ENCODE results near the gene MST1. TPM values are rescaled to one million over a fixed set of nuclear protein-coding genes. Genes with fewer than 3 reads are reported as not detected.

MST1 gene
- total RNA-seq, 1 donor from 2014 or later: 101 TPM

- Mint-ChIP-seq H3K27ac (no peak overlapping the region), H3K27me3 (ENCODE audit: low read depth) (no peaks in the 10 kb centered on the region), H3K9me3 (no peaks in the 10 kb centered on the region), H3K36me3 (no peaks in the 10 kb centered on the region), H3K4me1 (peaks cover 13% of the 10 kb centered on the region), H3K4me3 (no peak overlapping the region)
- DNase-seq (ENCODE audit: low spot score in 2 of 2, unreplicated experiment in 2 of 2): no peak
- no peak for TF ChIP-seq CTCF (IDR thresholded peaks at IDR 0.05; ENCODE audit: unreplicated experiment)
These were observed 25.0 kb downstream of the MST1 start for GRCh38 chr3:49664300-49664699.

DNA sequence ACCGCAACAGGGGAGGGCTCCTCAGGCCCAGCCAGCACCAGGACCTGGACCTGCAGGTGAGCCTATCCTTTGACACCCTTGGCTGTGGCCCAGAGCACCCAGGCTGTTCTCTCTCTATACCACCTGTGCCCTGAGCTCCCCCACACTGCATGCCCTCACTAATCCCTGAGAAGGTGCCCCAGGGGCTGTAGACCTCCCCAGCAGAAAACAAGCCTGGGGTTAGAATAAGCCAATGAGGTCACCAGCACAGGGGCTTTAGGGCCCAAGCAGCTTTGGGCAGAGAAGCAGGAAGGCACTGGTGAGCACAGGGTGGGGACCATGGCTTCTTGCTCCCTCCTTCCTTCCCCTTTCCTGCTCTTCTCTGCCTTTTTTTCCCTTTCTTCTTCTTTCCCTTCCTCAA is 25.4 kb downstream of the MST1 start:
- Mint-ChIP-seq H3K4me1 (peaks cover 10% of the 10 kb centered on the region), H3K27ac (no peak overlapping the region), H3K36me3 (no peaks in the 10 kb centered on the region), H3K27me3 (ENCODE audit: low read depth) (no peaks in the 10 kb centered on the region), H3K9me3 (no peaks in the 10 kb centered on the region), H3K4me3 (no peak overlapping the region)
- DNase-seq (ENCODE audit: low spot score in 2 of 2, unreplicated experiment in 2 of 2): no peak
- TF ChIP-seq CTCF (IDR thresholded peaks at IDR 0.05; ENCODE audit: unreplicated experiment): no peak

GRCh38 chr3:49662720-49663413 is 26.4 kb downstream of the MST1 start:
- H3K4me3 Mint-ChIP-seq: no peak overlapping the region
- H3K36me3 Mint-ChIP-seq: no peaks in the 10 kb centered on the region
- no peak overlapping the region for H3K27ac Mint-ChIP-seq
- H3K27me3 Mint-ChIP-seq (ENCODE audit: low read depth): no peaks in the 10 kb centered on the region
- DNase-seq (ENCODE audit: low spot score in 2 of 2, unreplicated experiment in 2 of 2): no peak
- H3K9me3 Mint-ChIP-seq: no peaks in the 10 kb centered on the region
- peaks cover 2% of the 10 kb centered on the region for H3K4me1 Mint-ChIP-seq
- no peak for TF ChIP-seq CTCF (IDR thresholded peaks at IDR 0.05; ENCODE audit: unreplicated experiment)

GRCh38 chr3:49662021-49662420 is 27.3 kb downstream of the MST1 start:
- no peaks in the 10 kb centered on the region for H3K27me3 Mint-ChIP-seq (ENCODE audit: low read depth)
- H3K9me3 Mint-ChIP-seq: no peaks in the 10 kb centered on the region
- no peaks in the 10 kb centered on the region for H3K36me3 Mint-ChIP-seq
- no peak overlapping the region for H3K4me3 Mint-ChIP-seq
- no peak for DNase-seq (ENCODE audit: low spot score in 2 of 2, unreplicated experiment in 2 of 2)
- peaks cover 2% of the 10 kb centered on the region for H3K4me1 Mint-ChIP-seq
- no peak overlapping the region for H3K27ac Mint-ChIP-seq
- TF ChIP-seq CTCF (IDR thresholded peaks at IDR 0.05; ENCODE audit: unreplicated experiment): no peak

GRCh38 chr3:49661281-49661680 is 28.0 kb downstream of the MST1 start:
- no peak overlapping the region for H3K4me3 Mint-ChIP-seq
- no peak overlapping the region for H3K27ac Mint-ChIP-seq
- peaks cover 3% of the 10 kb centered on the region for H3K27me3 Mint-ChIP-seq (ENCODE audit: low read depth)
- H3K4me1 Mint-ChIP-seq: no peaks in the 10 kb centered on the region
- H3K9me3 Mint-ChIP-seq: no peaks in the 10 kb centered on the region
- no peak for DNase-seq (ENCODE audit: low spot score in 2 of 2, unreplicated experiment in 2 of 2)
- no peaks in the 10 kb centered on the region for H3K36me3 Mint-ChIP-seq
- no peak for TF ChIP-seq CTCF (IDR thresholded peaks at IDR 0.05; ENCODE audit: unreplicated experiment)

GRCh38 chr3:49659756-49660155 is 29.5 kb downstream of the MST1 start:
- Mint-ChIP-seq H3K27ac (no peak overlapping the region), H3K27me3 (ENCODE audit: low read depth) (peaks cover 3% of the 10 kb centered on the region), H3K4me3 (no peak overlapping the region), H3K36me3 (no peaks in the 10 kb centered on the region), H3K9me3 (no peaks in the 10 kb centered on the region), H3K4me1 (no peaks in the 10 kb centered on the region)
- no peak for TF ChIP-seq CTCF (IDR thresholded peaks at IDR 0.05; ENCODE audit: unreplicated experiment)
- DNase-seq (ENCODE audit: low spot score in 2 of 2, unreplicated experiment in 2 of 2): no peak
